Anterior cingulate cortex (tissue), 58 donors: ENCODE data around the gene PDXDC1.
"Not testable (repeated sequence)": the region's sequence is repeated elsewhere in the genome, so short reads cannot be mapped to it uniquely, and the experiment has no call there.

Source experiments
- DNase-seq, 58 donors: peaks; one replicate each; lab custom pipeline; 2025; lab: John Stamatoyannopoulos, UW

PDXDC1 gene

DNA sequence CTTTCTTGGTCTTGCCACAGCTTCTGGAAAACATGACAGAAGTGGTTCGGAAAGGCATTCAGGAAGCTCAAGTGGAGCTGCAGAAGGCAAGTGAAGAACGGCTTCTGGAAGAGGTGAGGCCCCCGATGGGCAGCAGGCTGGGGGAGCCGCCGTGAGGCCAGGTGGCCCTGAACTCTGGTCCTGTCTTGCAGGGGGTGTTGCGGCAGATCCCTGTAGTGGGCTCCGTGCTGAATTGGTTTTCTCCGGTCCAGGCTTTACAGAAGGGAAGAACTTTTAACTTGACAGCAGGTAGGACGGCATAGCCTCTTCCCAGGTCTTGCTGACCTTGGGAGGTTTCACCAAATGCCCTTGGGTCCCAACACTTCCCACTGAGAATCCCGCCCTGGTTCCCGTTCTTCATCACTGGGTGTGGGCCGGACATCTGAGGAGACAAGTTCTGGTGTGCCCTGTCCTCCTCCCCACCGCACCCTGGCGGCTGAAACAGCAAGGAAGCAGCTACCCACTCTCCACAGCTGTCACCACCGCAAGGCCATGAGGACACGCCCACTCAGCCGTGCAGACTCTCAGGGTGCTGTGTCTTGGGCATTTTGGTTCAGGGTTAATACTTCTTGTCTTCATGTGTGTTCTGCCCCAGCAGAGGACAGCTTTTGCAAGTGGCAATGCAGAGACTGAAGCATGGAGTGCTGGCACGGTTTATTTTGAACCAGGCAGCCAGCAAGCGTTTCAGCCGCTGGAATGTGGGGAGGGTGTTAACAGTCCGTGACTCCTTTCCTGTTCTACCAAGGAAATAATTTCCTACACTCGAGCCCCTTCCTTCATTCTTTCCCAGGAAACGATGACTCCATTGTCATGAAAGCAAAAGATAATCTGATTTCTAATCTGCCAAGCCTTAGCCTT is 59.7 kb downstream of the PDXDC1 start:
- peak in 3 of 58 donors; percentile 10 to 30 (median 13) for DNase-seq

DNA sequence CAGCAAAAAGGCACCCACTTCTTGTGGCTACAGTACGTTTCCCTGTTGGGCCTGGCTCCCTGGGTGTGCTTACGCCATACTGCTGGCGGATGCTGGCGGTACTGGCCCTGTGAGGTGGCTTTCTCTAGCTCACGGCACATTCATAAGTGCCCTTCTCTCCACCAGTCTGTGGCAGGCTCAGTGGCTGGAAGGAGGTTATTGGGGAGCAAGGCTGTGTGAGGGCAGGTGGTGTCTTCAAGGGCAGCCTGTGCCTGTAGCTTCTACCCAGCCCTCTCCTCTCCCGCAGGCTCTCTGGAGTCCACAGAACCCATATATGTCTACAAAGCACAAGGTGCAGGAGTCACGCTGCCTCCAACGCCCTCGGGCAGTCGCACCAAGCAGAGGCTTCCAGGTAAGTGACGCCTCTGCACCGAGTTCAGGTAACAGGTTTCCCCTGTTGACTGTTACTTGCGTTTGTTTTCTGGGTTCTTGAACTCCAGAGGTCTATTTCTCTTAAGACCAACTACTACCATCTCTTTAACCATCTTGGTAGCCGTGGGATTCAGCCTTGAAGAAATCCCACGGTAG is 60.4 kb downstream of the PDXDC1 start:
- no peak for DNase-seq

DNA sequence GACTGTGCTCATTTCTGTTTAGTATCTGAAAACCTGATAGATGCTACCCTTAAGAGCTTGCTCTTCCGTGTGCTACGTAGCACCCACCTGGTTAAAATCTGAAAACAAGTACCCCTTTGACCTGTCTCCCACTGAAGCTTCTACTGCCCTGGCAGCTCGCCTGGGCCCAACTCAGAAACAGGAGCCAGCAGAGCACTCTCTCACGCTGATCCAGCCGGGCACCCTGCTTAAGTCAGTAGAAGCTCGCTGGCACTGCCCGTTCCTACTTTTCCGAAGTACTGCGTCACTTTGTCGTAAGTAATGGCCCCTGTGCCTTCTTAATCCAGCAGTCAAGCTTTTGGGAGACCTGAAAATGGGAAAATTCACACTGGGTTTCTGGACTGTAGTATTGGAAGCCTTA is 62.2 kb downstream of the PDXDC1 start:
- DNase-seq, result peak in 8 of 58 donors; percentile 8 to 50 (median 20)

DNA sequence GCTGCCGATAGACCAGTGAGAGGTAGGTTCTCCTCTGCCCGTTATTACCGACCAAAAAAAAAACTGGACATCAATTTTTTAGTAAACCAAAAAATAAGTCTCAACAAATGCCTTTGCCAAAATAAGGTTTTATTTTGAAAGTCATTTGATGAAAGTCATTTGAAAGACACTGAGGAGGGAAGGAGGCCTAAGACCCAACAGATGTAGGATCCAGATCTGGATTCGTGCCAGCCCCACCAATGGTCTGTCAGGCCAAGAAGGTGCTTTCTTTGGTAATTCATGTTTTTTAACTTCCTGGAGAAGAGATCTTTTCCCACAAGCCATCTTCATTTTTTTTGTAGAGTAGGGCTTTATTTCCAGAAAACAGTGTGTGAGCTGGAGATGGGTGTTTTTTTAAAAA is 62.9 kb downstream of the PDXDC1 start:
- no peak for DNase-seq

DNA sequence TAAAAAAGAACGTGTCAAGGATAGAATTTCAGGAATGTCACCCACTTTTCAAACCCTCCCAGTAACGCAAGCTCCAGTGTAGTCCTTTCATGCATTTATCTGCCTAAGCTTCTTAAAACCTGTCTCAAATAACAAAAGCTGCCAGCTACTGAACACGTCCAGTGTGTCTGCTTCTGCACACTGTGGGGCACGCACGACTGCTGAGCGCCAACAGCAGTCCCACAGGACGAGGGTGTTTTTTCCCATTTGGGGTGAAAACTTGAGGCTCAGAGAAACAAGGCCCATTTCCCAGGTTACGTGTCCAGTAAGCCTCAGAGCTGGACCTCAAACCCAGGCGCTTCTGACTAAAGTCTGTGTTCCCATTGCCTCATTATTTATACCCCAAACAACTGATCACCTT is 63.9 kb downstream of the PDXDC1 start:
- no peak for DNase-seq

DNA sequence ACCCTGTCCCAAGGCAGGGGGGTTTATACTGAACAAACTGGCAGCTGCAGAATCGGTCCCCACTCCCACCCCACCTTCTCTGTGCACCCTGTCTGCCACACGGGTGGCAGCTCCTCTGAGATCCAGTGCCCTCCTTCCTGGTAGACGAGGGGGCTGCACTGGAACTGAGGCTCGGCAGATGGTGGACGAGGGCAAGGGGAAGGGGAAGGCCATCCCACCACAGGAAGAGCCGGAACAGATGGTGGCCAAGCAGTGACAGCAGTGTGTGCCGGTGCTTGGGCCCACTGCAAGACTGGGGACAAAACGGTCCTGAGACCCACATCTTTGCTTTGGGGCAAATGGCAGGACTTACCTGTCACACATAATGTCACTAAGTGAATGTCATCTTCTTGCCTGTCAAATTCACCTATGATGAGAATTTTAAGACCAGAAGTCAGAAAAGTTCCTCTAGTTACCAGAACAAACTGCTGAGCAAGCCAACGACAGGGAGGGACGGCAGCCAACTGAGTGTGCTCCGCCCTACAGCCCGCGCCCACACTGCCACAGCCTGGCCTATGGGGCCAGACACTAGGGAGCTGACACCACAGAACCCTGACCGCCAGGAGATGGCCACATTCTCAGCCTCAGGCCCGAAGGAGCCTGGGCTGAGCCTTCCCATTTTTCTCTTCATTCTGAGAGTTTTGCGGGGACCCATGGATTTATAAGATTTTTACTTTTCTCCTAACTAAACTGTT is 66.6 kb downstream of the PDXDC1 start:
- DNase-seq, result peak in 44 of 58 donors; percentile 4 to 71 (median 44)

DNA sequence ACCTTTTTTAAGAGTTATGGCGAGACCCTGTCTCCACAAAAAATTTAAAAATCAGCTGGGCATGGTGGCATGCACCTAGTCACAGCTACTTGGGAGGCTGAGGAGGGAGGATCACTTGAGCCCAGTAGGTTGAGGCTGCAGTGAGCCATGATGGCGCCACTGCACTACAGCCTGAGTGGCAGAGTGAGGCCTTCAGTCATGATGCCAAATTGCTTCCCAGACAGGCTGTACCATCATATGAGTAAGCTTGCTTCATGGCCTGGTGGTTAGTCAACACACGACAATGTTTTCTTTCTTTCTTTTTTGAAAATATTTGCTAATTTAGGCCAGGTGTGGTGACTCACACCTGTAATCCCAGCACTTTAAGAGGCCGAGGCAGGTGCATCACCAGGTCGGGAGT is 68.5 kb downstream of the PDXDC1 start:
- no peak for DNase-seq

DNA sequence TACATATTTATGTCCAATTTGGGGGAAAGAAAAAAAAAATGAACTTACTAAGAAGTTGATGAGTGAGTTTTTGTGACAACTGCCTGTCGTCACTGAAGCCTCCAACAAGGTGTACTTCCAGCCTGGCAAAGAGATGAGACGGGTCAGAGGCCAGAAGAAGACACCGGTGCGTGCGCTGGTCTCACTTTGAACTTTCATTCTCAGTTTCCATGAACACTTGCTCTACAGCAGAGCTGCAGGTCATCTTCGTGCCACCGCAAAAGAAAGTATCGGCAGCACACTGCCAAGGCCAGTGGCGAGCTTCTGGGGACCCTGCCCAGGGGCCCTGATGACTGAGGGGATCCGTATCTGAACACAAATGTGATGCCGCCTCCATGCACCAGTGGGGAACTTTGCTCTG is 69.5 kb downstream of the PDXDC1 start:
- no peak for DNase-seq

DNA sequence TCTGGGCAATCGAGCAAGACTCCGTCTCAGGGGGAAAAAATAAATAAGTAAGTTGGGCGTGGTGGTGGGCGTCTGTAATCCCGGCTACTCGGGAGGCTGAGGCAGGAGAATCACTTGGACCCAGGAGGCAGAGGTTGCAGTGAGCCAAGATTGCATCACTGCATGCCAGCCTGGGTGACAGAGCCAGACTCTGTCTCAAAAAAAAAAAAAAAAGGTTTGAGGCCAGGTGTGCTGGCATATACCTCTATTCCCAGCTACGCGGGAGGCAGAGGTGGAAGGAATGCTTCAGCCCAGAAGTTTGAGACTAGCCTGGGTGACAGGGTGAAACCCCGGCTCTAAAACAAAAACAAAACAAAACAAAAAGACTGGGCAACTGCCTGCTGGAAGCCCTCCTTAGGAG is 70.4 kb downstream of the PDXDC1 start:
- not testable (repeated sequence) for DNase-seq

DNA sequence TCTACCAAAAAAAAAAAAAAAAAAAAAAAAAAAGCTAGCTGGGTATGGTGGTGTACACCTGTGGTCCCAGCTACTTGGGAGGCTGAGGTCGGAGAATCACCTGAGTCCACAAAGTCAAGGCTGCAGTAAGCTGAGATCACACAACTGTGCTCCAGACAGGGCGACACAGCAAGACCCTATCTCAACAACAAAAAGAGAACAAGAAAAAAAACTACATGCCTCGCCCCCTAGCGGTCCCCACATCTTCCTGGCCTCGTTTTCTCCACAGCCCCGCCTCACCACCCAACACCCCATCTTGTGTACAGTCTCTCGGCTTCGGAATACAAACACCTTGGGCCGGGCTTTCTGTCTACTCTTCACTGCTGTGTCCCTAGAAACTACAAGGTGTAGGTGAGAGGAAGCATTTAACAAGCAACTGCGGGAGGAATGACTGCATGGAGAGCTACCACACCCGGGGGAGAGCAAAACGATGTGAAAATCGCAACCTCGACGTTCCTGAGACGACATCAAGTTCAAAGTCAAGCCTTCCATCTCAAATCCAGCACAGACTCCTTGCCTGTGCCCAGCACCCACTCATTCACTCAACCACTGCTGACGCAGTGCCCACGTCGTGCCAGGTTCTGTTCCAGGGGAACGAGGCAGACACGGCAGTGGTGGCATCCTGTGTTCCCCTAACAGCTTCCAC is 72.0 kb downstream of the PDXDC1 start:
- no peak for DNase-seq

DNA sequence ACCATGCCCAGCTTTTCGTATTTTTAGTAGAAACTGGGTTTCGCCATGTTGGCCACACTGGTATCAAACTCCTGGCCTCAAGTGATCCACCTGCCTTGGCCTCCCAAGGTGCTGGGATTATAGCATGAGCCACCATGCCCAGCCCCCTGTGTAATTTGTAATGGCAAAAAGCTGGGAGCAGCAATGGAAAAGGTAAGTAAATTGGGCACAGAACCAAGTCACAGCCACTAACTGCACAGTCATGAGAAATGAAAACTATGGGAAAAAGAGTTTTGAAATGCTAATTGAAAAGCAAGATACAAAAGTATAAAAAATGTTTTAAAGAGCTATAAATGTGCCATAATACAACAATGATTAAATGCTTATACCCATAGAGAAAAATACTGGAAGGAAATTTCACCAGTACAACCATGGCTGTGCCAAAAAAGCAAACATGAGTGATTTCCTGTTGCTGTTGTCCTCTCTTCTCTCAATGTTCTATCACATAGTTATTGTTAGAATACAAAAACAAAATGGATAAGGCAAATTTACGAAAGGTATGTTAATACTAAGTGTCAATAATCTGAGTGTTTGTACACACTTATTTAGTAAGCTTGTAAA is 74.9 kb downstream of the PDXDC1 start:
- no peak for DNase-seq

DNA sequence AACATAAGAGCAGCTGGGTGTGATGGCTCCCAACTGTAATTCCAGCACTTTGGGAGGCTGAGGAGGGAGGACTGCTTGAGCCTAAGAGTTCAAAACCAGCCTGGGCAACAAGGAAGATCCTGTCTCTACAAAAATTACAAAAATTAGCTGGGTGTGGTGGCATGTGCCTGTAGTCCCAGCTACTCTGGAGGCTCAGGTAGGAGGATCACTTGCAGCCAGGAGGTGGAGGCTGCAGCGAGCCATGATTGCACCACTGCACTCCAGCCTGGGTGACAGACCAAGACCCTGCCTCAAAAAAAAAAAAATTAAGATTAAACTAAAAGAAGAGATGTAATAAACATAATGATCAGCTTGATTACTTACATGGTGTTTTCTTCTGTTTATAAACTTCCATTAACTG is 75.6 kb downstream of the PDXDC1 start:
- not testable (repeated sequence) for DNase-seq

DNA sequence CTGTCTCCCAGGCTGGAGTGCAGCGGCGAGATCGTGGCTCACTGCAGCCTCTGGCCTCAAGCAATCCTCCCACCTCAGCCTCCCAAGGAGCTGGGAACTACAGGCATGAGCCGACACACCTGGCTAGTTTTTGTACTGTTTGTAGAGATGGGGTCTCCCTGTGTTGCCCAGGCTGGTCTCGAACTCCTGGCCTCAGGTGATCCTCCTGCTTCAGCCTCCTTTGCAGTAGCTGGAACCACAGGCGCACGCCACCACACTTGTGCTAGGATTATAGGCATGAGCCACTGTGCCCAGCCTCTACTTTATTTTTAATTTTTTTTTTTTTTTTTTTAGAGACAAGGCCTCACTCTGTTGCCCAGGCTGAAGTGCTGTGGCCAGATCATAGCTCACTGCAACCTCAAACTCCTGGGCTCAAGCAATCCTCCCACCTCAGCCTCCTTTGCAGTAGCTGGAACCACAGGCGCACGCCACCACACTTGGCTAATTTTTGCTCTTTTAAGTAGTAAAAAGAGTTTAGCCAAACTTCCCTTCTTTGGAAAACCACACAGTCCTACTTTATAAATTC is 76.6 kb downstream of the PDXDC1 start:
- no peak for DNase-seq

DNA sequence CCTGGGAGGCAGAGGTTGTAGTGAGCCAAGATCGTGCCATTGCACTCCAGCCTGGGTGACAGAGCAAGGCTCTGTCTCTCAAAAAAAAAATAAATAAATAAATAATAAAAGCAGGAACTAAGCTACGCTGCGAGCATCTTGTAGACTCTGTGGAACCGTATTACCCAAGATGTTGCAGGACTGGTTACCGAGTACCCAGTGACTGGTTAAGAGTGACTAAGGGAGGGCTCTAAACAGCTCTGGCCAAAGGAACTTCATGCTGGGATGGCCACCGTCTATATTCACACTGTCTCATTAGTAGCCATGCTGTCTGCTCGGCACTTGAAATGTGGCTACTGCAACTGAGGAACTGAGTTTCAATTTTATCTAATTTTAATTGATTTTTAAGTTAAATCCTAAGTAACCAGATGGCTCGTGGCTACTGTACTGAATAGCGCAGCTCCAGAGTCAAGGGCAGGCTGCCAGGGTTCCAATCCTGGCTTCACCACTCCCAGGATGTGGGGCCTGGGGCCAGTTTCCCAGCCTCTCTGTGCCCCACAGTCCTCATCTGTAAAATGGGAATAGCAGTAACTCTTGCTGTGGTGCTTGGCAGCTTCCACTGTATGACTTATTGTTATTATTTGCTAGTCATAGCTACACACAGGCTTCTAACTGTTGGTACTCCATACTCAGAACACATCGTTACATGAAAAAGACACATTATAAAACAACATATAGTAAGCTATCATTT is 78.1 kb downstream of the PDXDC1 start:
- DNase-seq, result no peak

DNA sequence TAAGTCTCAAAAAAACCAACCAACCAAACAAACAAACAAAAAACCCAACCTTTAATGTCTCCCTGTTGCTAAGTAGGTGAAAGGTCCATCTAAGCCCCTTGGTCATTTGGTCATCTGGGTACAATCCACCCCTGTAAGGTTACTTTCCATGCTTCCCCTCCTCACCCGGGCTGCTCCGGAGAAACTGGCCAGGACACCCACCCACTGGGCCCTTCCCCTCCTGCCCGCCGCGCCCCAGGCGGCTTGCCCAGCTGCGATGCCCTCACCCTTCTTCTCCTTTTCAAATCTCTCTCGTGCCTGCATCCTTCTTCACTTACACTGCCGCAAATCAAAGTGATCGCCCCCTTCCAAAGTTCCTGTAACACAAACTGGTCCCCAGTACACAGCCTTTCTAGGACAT is 79.1 kb downstream of the PDXDC1 start:
- DNase-seq, result no peak

DNA sequence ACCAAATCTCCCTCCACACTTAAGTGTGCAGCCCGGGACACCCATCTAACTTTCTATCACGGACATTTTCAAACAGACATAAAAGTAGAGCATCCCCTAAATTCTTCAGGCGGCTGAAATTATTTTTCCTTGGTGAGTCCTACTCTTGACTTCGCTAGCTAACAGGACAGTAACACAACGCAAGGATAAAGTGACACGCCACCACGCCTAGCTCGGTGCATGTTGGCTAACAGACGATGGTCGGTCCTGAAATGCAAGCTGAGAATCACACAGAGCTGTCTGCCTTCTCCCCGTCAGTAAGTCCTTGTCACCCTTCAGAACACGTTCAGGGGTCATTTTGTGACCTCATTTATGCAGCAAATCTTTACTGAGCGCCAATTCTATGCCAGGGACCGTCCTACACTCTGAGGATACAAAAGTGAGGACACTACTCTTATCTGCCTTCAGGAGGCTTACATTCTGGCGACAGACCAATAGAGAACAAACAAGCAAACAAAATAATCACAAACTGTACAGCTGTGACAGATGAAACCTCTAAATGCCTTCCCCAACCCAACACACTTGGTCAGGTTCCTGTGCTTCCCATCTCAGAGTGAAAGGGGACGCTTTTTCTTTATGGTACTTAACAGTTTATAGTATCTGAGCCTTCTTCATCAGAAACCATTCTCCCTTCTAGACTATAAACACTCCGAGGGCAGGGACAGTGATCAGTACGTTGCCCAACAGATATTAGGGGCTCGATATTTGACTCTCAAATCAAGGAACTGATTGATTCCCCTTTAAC is 79.7 kb downstream of the PDXDC1 start:
- no peak for DNase-seq

DNA sequence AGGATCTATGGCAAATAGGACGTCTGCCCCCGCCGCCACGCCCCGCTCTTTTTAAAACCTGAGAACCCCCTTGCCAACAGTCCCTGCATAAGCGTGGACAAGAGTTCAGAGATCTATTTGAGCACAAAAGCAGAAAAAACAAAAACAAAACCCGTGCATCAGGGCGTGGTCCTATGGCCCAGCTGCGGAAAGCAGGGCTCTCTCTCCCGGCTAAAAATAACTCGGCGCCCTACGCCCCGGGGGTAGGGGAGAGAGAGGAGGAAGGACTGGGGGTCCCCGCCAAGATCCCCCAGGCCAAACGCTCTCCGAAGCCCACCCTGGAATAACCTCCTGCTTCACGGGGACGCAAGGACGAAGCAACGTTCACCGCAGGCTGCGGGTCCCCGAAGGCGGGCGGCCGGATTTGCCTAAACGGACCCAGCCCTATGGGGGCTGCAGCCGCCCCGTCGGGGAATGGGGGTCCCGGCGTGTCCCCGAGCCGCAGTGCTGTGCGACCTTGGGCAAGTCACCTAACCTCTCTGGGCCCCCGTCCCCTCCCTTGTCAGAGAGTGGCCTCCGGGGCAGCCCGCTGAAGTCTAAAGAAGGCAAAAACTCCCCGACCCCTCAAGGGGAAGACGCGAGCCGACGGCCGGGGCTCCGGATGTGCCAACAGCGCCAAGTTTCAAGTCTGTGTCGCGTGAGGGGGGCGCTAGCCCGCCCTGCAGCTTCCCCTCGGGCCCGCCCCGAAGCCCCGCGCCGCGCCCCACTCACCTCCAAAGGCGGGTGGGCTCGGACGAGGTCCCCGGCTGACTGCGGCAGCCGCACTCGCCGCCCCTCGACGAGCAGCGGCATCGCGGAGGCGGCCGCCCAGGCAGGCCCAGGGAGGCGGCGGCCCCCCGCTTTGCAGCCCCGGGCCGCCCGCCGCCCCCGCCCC is 80.6 kb downstream of the PDXDC1 start:
- peak in 12 of 58 donors; percentile 15 to 77 (median 66) for DNase-seq
